ENCODE data around the gene MFAP2.
"Not testable (repeated sequence)": the region's sequence is repeated elsewhere in the genome, so short reads cannot be mapped to it uniquely, and the experiment has no call there.

The MFAP2 gene

GRCh38 chr1:16964169-16964568, 16.3 kb downstream of the MFAP2 start:
- DNase-seq: not testable (repeated sequence)

GRCh38 chr1:16961297-16962133, 18.9 kb downstream of the MFAP2 start:
- DNase-seq: no peak

- peak in 40 of 51 donors; percentile 8 to 69 (median 42) for DNase-seq
Observed at GRCh38 chr1:16960560-16961296, 19.7 kb downstream of the MFAP2 start.

- no peak for DNase-seq
Observed at GRCh38 chr1:16958475-16958874, 21.9 kb downstream of the MFAP2 start.

DNA sequence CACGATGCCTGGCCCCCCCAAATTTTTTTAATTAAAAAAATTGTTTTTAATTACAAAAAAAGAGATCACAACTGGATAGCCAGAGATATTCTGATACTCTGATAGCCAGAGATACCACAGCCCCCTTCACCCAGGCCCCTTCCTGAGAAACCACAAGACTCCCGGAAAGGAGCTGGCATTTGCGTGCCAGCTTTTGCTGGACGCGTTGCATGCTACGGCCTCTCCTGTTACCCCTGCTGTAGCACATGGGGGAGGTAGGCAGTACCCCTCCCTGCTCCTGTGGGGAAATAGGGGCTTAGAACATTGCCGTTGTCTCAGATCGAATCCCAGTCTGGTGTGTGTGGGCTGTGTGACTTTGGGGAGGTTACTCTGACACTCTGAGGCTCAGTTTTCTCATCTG, 22.7 kb downstream of the MFAP2 start:
- DNase-seq: no peak

GRCh38 chr1:16956775-16957174, 23.6 kb downstream of the MFAP2 start:
- no peak for DNase-seq

- no peak for DNase-seq
Observed at GRCh38 chr1:16955186-16955585, 25.2 kb downstream of the MFAP2 start.

DNA sequence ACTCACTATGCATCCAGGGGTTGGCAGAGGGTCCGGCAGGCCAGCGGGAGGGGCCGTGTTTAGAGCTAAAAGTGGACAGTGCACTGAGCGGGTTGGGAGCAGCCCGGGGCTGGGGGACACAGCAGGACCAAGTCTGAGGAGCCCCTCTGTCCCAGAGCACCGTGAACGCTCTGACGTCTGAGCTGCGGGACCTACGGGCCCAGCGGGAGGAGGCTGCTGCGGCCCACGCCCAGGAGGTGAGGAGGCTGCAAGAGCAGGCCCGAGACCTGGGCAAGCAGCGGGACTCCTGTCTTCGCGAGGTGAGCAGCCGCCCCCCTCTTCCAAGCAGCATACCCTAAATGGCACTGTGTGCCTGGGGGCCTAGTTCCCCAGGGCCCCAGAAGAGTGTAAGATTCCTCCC, 25.8 kb downstream of the MFAP2 start:
- no peak for DNase-seq

DNA sequence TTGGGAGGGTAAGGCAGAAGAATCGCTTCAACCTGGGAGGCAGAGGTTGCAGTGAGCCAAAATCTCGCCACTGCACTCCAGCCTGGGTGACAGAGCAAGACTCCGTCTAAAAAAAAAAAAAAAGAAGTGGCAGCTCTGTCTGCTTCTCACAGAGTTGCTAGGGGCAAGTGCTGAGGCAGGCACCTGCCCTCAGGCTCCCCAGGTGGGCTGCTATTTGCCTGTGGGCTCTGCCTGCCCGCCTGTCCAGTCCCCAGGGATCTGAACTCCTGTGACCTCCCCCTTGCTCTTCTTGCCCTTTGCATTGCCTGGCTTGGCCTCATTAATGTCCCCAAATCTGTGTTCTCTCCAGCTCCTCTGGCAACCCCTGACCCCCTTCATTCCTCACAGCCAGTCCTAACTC, 28.0 kb downstream of the MFAP2 start:
- DNase-seq: not testable (repeated sequence)

DNA sequence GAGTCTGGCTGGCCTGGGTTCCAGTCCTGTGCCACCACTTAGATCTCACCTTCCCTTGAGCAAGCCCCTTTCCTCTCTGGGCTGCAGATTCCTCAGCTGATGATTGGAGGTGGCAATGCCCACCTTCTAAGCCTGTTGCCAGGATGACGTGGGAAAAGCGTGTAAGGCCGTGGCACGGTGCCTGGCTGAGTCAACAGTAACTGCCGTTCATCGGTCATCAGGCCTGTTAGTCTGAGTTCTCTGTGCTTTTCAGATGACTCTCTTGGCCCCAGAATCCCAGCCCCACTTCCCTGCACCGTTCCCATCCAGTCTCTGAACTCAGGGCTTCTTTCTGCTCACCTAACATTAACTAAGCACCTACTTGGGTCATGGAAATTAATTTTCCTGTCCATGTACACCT, 31.4 kb downstream of the MFAP2 start:
- not testable (repeated sequence) for DNase-seq

DNA sequence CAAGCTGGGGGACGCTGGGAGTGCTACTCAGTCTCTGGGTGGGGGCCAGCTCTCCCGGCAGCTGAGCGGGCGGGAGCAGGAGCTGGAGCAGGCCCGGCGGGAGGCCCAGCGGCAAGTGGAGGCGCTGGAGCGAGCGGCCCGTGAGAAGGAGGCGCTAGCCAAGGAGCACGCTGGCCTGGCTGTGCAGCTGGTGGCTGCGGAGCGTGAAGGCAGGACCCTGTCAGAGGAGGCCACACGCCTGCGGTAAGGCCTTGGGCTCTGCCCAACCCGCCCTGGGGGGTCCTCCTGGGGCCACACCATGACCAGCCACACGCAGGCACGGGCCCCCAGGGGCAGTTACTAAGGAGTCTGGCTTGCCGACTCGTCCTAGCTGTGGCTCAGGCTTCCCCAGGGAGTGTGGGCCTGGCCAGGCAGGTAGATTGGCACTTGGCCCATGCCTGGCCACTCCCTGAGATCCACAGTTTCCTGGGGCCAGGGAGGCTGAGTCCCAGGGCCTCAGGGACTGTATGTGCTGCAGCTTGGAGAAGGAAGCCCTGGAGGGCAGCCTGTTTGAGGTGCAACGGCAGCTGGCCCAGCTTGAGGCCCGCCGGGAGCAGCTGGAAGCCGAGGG, 32.0 kb downstream of the MFAP2 start:
- peak in 1 of 51 donors; percentile 15 for DNase-seq

GRCh38 chr1:16946646-16947045, 33.8 kb downstream of the MFAP2 start:
- DNase-seq: no peak

DNA sequence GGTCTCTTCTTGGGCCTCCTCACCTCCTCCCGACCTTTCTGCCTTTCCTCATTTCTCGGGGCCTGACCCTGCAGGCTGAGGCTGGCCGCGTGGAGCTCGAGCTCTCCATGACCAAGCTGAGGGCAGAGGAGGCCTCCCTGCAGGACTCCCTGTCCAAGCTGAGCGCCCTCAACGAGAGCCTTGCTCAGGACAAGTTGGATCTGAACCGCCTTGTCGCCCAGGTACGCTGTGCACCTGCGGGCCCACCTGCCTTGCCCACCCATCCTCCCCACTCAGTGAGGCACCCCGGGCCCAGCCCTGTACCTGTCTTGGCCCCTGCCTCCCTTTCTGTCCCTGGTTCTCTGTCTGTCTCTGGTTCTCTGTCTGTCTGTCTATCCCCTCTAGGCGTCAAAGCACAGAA, 34.2 kb downstream of the MFAP2 start:
- not testable (repeated sequence) for DNase-seq

DNA sequence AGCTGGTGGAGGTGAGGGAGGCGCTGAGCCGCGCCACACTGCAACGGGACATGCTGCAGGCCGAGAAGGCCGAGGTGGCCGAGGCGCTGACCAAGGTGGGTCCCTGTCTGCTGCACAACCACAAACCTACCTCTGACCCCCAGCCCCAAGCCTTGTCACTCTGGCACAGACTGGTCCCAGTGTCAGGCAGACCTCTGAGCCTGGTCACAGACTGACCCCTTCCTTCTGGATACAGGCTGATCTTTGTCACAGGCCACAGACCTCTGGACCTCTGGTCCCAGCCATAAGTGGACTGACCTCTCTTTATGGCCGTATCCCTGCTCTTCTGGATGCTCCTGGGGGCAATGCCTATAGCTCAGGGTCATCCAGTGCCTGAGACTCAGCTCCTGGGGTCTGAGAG, 34.9 kb downstream of the MFAP2 start:
- DNase-seq: not testable (repeated sequence)

GRCh38 chr1:16944038-16944437, 36.4 kb downstream of the MFAP2 start:
- DNase-seq: no peak

DNA sequence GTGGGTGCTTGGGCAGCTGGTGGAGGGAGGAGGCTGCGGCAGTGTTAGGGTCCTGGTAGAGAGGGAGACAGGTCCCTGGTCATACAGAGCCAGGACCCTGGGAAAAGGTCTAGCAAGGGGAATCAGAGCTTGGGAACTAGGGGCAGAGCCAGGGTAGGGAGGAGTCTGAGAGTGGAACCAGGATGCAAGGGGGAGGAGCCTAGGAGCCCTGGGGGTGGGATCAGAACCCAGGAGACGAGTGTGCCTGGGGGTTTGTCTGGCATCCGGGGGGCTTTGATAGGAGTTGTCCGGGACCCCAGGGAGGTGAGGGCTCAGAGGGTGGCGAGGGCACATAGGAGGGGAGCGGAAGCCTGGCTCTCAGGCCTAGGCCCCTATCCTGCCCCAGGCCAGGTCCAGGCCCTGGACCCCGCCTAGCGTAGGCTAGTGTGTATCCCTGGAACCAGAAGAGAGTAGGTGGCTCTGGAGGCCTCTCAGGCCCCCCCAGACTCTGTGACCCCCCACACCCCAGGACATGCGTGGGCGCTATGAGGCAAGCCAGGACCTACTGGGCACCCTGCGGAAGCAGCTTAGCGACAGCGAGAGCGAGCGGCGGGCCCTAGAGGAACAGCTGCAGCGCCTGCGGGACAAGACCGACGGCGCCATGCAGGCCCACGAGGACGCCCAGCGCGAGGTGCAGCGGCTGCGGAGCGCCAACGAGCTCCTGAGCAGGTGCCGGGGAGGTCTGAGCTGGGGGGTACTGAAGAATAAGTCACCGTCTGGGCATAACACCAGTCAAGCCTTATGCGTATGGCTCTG, 40.8 kb downstream of the MFAP2 start:
- not testable (repeated sequence) for DNase-seq

DNA sequence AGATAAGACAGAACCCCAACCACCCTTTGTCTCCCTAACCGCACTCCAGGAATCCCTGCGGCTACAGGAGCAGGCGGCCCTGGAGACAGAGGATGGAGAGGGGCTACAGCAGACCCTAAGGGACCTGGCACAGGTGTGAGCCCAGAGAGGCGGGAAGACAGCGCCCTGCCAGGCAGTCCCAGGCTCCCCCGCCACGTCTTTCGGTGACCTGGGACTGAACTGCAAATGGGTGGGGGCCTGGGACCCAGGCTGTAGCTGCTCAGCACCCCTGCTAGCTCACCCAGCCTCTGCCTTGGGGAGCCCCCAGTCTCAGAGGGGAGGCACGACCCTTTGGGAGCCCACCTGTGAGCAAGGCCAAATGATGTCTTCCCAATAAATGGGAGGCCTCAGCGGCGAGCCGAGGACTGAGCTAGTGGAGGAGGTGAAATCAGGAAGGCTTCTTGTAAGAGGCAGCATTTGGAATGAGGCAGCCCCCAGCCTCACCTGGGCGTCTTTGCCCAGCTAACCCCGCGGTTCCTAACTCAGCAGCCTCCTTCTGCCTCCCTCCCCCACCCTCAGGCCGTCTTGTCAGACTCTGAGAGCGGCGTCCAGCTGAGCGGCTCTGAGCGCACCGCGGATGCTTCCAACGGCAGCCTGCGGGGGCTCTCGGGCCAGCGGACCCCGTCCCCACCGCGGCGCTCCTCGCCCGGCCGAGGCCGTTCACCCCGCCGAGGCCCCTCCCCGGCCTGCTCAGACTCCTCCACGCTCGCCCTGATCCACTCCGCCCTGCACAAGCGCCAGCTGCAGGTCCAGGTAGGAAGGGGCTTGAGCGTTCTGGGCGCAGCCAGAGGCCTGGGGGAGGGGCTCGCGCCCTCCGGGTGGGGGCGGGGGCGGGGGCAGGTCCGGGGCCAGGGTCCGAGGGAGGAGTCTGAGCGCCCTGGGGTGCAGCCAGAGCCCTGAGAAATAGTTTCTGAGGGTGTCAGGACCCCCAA, 41.8 kb downstream of the MFAP2 start:
- no peak for DNase-seq

DNA sequence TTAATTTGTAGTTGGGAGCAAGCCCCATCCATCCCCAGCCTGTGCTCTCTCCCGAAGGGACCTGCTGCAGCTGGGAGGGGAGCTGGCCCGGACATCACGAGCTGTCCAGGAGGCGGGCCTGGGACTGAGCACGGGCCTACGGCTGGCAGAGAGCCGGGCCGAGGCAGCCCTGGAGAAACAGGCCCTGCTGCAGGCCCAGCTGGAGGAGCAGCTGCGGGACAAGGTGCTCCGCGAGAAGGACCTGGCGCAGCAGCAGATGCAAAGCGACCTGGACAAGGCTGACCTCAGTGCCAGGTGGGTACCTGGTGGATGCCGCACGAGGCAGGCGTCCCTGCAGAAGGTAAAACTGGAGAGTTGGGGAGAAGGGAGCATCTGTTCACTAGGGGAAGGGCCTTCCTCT, 43.8 kb downstream of the MFAP2 start:
- DNase-seq: not testable (repeated sequence)

DNA sequence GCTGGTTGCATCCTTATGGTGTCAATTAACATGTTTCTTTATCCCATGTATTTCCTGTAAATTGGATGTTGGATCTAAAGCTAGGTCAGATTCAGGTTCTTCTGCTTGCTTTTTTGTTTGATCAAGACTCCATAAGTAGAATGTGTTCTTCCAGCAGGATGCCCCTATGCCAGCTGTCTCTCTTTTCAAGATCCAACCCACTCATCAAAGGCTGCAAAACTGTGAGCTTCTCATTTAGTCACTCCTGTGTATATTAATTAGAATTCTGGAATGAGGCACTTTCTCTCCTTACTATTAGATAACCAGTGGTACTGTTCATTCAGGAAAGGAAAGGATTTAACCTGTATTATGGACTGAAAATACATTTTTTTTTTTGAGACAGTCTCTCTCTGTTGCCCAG, 46.5 kb downstream of the MFAP2 start:
- peak in 1 of 51 donors; percentile 11 for DNase-seq

Data from hypothalamus (tissue), 51 donors.